AG04449 (cell line): ENCODE results near the gene UGT1A10.
"Not testable (repeated sequence)": the region's sequence is repeated elsewhere in the genome, so short reads cannot be mapped to it uniquely, and the experiment has no call there.

Experiments
- CTCF ChIA-PET: fragments of 350-600 bp; formaldehyde crosslinking; extraction: SDS; loops from one replicate; lab custom pipeline; 2021; ENCODE audit warnings: antibody characterized with exemption; lab: Yijun Ruan, JAX
- POLR2A ChIA-PET: fragments of 400-600, 350-600 bp; formaldehyde crosslinking; extraction: SDS; loops from one replicate; lab custom pipeline; 2020; ENCODE audit warnings: antibody characterized with exemption, inconsistent platforms; lab: Yijun Ruan, JAX
- DNase-seq: peaks from one replicate; pipeline ENCODE4 v3.0.0-alpha.2; 2010; ENCODE audit warnings: low read depth, low spot score
- H3K4me3 ChIP-seq: 2 replicates; pipeline ENCODE4 v1.5.1; 2011; ENCODE audit warnings: low read depth, mild to moderate bottlenecking, control low read depth, low read length
- CTCF ChIP-seq: IDR thresholded peaks from one replicate; pipeline ENCODE4 v1.5.1; 2011; ENCODE audit warnings: mild to moderate bottlenecking, moderate library complexity, low read length, control low read depth, inconsistent platforms; ENCODE audit not compliant: insufficient read depth; ENCODE audit errors: missing control alignments

UGT1A10 gene

GRCh38 chr2:233745073-233745755 is 109.0 kb downstream of the UGT1A10 start:
- H3K4me3 ChIP-seq = no peak overlapping the region
- POLR2A ChIA-PET = no interaction called here
- no peak for DNase-seq
- TF ChIP-seq CTCF = no peak
- CTCF ChIA-PET = no interaction called here

GRCh38 chr2:233745838-233746237 is 109.6 kb downstream of the UGT1A10 start:
- POLR2A ChIA-PET, CTCF ChIA-PET, DNase-seq, H3K4me3 ChIP-seq: not testable (repeated sequence)

- no peak for DNase-seq
- no peak overlapping the region for H3K4me3 ChIP-seq
- no peak for TF ChIP-seq CTCF
- ChIA-PET CTCF (no interaction called here), POLR2A (no interaction called here)
Measured at GRCh38 chr2:233746475-233747282, 110.4 kb downstream of the UGT1A10 start.

- no peak overlapping the region for H3K4me3 ChIP-seq
- CTCF ChIA-PET = no interaction called here
- no peak for DNase-seq
- TF ChIP-seq CTCF = no peak
- POLR2A ChIA-PET = no interaction called here
Measured at GRCh38 chr2:233747283-233747544, 111.0 kb downstream of the UGT1A10 start.

- CTCF ChIA-PET, H3K4me3 ChIP-seq, POLR2A ChIA-PET, DNase-seq: not testable (repeated sequence)
Measured at GRCh38 chr2:233750689-233751088, 114.4 kb downstream of the UGT1A10 start.

- H3K4me3 ChIP-seq, CTCF ChIA-PET, DNase-seq, POLR2A ChIA-PET: not testable (repeated sequence)
Measured at GRCh38 chr2:233751212-233752009, 115.2 kb downstream of the UGT1A10 start.

- CTCF ChIA-PET = no interaction called here
- DNase-seq = no peak
- POLR2A ChIA-PET = no interaction called here
- H3K4me3 ChIP-seq = no peak overlapping the region
- no peak for TF ChIP-seq CTCF
Measured at GRCh38 chr2:233754872-233755611, 118.8 kb downstream of the UGT1A10 start.
